Osteoblast (primary cell): ENCODE measurements around the gene TIGD3. TPM values are rescaled to one million over a fixed set of nuclear protein-coding genes. Genes with fewer than 3 reads are reported as not detected.

Source experiments
- DNase-seq: peaks from one replicate; pipeline ENCODE4 v3.0.0; 2011; ENCODE audit warnings: low spot score, mixed read lengths; ENCODE audit not compliant: insufficient read length; ENCODE audit errors: missing footprints
- H2AFZ ChIP-seq: 2 replicates; pipeline ENCODE4 v1.6.0; 2011; ENCODE audit warnings: mild to moderate bottlenecking, low read length
- H3K27ac ChIP-seq: 2 replicates; pipeline ENCODE4 v1.5.1; 2011; ENCODE audit warnings: mild to moderate bottlenecking, low read depth, low read length, moderate library complexity
- H3K27me3 ChIP-seq: 2 replicates; pipeline ENCODE4 v1.6.0; 2012; ENCODE audit warnings: mild to moderate bottlenecking, control low read depth, inconsistent platforms, low read length, moderate library complexity; ENCODE audit not compliant: insufficient read depth
- H3K36me3 ChIP-seq: 2 replicates; pipeline ENCODE4 v1.5.1; 2011; ENCODE audit warnings: mild to moderate bottlenecking, low read length, control low read depth, moderate library complexity; ENCODE audit not compliant: insufficient read depth
- H3K4me1 ChIP-seq: 2 replicates; pipeline ENCODE4 v1.5.1; 2011; ENCODE audit warnings: mild to moderate bottlenecking, low read length, control low read depth, moderate library complexity; ENCODE audit not compliant: insufficient read depth
- H3K4me2 ChIP-seq: 2 replicates; pipeline ENCODE4 v1.6.0; 2011; ENCODE audit warnings: mild to moderate bottlenecking, low read length; ENCODE audit not compliant: insufficient read depth
- H3K4me3 ChIP-seq: fragments of 200-600 bp; sonication (generic); 3 replicates; pipeline ENCODE4 v1.5.1; 2012; ENCODE audit warnings: mild to moderate bottlenecking, low read length, inconsistent platforms; ENCODE audit not compliant: insufficient read depth
- H3K79me2 ChIP-seq: 2 replicates; pipeline ENCODE4 v1.6.0; 2012; ENCODE audit warnings: mild to moderate bottlenecking, low read length, control low read depth, inconsistent platforms; ENCODE audit not compliant: insufficient read depth
- H3K9me3 ChIP-seq: 2 replicates; pipeline ENCODE4 v1.5.1; 2011; ENCODE audit warnings: low read depth, low read length, control low read depth
- H4K20me1 ChIP-seq: 2 replicates; pipeline ENCODE4 v1.6.0; 2012; ENCODE audit warnings: mild to moderate bottlenecking, low read length, control low read depth; ENCODE audit not compliant: insufficient read depth
- total RNA-seq: library from RNA; depleted of rRNA; stranded (reverse); fragments of >200 nt; gene quantifications from 2 replicates; pipeline ENCODE4 v1.2.3, GENCODE V29; 2012
- TF ChIP-seq, protein P1 (sequence below): IDR thresholded peaks from 2 replicates; pipeline ENCODE4 v1.5.1; 2011; ENCODE audit warnings: mild to moderate bottlenecking, low read depth, low read length, moderate library complexity; ENCODE audit errors: extremely low read depth

The TIGD3 gene
- total RNA-seq, 1 donor = not detected

DNA sequence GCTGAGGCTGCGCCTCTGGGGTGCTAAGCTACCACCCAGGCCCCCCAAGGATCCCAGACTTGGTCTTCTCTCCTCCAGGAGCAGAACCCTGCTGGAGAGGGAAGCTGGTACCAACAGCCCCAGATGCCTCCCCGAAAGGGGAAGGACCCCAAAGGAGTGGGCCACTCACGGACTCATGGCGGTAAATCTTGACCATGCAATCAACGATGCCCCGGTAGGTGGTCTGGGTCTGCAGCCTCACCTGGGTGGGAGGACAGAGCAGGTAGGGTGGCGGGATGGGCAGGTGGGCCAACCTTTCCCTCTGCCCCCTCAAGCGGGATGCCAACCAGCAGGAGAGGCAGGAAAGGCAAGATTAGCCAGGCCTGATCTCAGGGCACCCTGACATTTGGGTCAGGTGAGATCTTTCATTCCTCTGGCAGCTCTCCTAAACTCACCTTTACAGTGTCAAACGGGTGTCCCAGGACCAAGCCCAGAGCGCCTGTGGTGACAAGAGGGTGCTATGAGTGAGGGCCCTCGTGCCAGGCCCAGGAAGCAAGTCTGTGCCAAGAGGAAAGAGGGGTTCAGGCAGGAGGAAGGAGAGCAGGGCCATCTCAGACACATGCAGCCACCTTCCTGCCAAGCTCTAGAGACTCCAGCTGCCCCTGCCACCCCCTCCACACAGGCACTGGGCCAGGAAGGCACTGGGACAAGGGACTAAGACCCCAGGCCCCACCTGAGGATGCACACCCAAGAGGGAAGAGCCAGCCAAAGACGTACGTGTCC lies 25.3 kb downstream of the TIGD3 start:
- no peak overlapping the region for H2AFZ ChIP-seq
- no peak overlapping the region for H3K4me3 ChIP-seq
- H3K4me1 ChIP-seq = peaks cover 17% of the 10 kb centered on the region
- no peak overlapping the region for H3K27ac ChIP-seq
- H3K79me2 ChIP-seq = peaks cover 7% of the 10 kb centered on the region
- no peak overlapping the region for H3K4me2 ChIP-seq
- no peaks in the 10 kb centered on the region for H4K20me1 ChIP-seq
- H3K9me3 ChIP-seq = no peaks in the 10 kb centered on the region
- no peaks in the 10 kb centered on the region for H3K36me3 ChIP-seq
- DNase-seq = peak; percentile 10
- TF ChIP-seq, protein P1, sequence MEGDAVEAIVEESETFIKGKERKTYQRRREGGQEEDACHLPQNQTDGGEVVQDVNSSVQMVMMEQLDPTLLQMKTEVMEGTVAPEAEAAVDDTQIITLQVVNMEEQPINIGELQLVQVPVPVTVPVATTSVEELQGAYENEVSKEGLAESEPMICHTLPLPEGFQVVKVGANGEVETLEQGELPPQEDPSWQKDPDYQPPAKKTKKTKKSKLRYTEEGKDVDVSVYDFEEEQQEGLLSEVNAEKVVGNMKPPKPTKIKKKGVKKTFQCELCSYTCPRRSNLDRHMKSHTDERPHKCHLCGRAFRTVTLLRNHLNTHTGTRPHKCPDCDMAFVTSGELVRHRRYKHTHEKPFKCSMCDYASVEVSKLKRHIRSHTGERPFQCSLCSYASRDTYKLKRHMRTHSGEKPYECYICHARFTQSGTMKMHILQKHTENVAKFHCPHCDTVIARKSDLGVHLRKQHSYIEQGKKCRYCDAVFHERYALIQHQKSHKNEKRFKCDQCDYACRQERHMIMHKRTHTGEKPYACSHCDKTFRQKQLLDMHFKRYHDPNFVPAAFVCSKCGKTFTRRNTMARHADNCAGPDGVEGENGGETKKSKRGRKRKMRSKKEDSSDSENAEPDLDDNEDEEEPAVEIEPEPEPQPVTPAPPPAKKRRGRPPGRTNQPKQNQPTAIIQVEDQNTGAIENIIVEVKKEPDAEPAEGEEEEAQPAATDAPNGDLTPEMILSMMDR = no peak
- H3K27me3 ChIP-seq = no peaks in the 10 kb centered on the region

DNA sequence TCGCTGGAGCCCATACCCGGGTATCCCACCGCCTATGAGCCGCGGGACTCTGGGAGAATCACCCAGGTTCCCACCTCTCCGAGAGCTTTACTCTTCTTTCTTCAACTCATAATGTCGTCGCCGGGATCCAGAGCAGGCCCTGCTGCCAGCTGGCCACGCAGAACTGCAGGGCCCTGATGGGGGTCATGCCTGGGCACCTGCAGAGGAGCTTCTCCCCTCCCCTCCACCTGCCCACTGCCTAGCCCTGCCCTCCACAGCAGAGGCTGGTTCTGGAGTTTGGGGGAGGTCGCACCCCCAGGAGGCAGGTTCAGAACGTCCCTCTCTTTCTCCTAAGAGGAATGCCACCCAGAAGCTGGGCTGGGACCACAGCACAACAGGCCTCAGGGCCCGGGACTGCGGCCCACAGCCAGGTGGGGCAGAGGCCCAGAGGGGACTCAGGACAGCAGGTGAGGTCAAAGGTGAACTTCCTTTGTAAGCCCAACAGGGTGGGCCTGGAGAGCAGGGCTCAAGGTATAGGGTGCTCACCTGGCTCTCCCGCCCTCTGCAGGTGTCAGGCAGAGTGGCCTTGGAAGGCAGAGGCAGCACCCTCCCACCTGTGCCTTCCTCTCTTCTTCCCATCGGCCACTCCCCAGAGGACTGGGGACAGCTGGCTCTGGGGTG lies 26.0 kb downstream of the TIGD3 start:
- H3K4me2 ChIP-seq = no peak overlapping the region
- H3K27me3 ChIP-seq = no peaks in the 10 kb centered on the region
- H3K79me2 ChIP-seq = peaks cover 7% of the 10 kb centered on the region
- H4K20me1 ChIP-seq = no peaks in the 10 kb centered on the region
- H3K4me3 ChIP-seq = no peak overlapping the region
- no peak overlapping the region for H2AFZ ChIP-seq
- peaks cover 17% of the 10 kb centered on the region for H3K4me1 ChIP-seq
- TF ChIP-seq, protein P1 = no peak
- H3K27ac ChIP-seq = no peak overlapping the region
- no peaks in the 10 kb centered on the region for H3K9me3 ChIP-seq
- no peaks in the 10 kb centered on the region for H3K36me3 ChIP-seq
- DNase-seq = peak; percentile 21

DNA sequence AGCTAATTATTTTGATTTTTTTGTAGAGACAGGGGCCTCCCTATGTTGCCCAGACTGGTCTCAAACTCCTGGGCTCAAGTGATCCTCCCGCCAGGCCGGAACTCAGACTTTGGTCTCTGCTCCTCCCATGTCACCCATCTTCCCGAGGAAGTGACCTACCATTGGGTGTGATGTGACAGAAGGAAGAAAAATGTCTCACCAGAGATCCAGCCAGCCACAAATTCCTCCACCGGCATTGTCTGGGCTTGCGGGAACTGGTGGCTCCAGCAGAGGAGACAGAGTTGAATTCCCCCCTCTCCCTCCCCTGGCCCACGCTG lies 27.1 kb downstream of the TIGD3 start:
- Histone ChIP-seq H3K79me2 (peaks cover 13% of the 10 kb centered on the region), H2AFZ (peak overlapping the region; percentile 85), H4K20me1 (no peaks in the 10 kb centered on the region), H3K27me3 (no peaks in the 10 kb centered on the region), H3K27ac (peak overlapping the region; percentile 98), H3K4me3 (peak overlapping the region; percentile 65), H3K4me1 (peaks cover 20% of the 10 kb centered on the region), H3K9me3 (no peaks in the 10 kb centered on the region), H3K36me3 (no peaks in the 10 kb centered on the region), H3K4me2 (peak overlapping the region; percentile 91)
- TF ChIP-seq, protein P1 = no peak
- DNase-seq = peak; percentile 84

DNA sequence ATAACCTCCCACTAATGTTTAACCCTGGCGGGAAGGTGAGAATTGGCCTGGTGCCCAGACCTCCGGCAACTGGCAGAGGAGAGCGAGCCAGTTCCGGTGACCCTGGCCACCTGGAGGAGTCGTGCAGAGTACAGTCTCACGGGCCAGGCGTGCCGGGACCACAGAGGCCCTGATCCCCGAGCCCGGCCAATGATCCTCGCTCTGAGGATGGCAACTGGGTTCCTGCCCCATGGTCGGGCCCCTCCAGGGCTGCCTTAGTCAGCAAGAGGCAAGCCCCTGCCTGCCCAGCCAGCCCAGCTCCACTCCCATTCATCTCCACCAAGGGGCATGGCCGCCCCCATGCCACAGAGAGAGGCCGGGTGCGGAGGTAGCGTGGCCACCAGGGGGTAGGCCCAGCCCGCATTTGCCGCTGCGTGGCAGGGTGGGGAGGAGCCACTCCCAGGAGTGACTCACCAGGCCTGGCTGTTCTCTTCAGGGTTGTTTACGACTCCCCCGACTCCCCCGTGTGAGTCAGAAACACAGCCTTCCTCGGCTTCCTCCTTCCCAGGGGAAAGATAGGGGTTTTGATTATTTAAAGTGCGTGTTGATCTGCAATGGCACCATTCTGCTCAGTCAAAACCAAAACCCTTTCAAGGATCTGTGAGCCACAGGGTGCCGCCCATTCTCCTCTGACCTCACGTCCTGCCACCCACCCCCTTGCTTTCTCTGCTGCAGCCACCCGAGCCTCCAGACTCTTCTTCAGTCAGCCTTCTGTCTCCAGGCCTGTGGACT lies 27.7 kb downstream of the TIGD3 start, which contains the start of gene SLC25A45:
Gene SLC25A45, minus strand, starts transcription at position 614 of the 771 bp plus-strand sequence. CDS start 695 bp downstream, outside the sequence.
- peaks cover 23% of the 10 kb centered on the region for H3K4me1 ChIP-seq

More for the DNA sequence above, 27.7 kb downstream of the TIGD3 start, which contains the start of gene SLC25A45:
- TF ChIP-seq, protein P1 = peak; percentile 69
- Histone ChIP-seq H4K20me1 (no peaks in the 10 kb centered on the region), H2AFZ (peak within 1 kb of the TSS; percentile 85), H3K4me3 (peak within 1 kb of the TSS; percentile 65), H3K4me2 (peak within 1 kb of the TSS; percentile 91), H3K27ac (peak within 1 kb of the TSS; percentile 98), H3K9me3 (no peaks in the 10 kb centered on the region), H3K27me3 (no peaks in the 10 kb centered on the region), H3K79me2 (peaks cover 18% of the 10 kb centered on the region), H3K36me3 (no peaks in the 10 kb centered on the region)
- DNase-seq = peak; percentile 98
